Gastroesophageal sphincter (tissue), 4 donors: ENCODE measurements around the gene MARF1. TPM values are rescaled to one million over a fixed set of nuclear protein-coding genes. Genes with fewer than 3 reads are reported as not detected.
A peak's percentile ranks its signal among the peaks of the same experiment; 100 is the strongest.

Experiments
- ATAC-seq: fragments of 150-250 bp; one replicate; pipeline ENCODE4 v1.9.1; 2016; ENCODE audit warnings: mild to moderate bottlenecking, moderate library complexity
- H3K27ac ChIP-seq, 4 donors: fragments of 200-600 bp; sonication (generic) in 3 of 4; 1 replicate in 3 of 4; 2 replicates in 1 of 4; pipeline ENCODE4 v1.5.1; 2016 to 2019
- H3K27me3 ChIP-seq: fragments of 200-600 bp; sonication (generic); one replicate; pipeline ENCODE4 v1.5.1; 2019
- H3K36me3 ChIP-seq, 2 donors: fragments of 200-600 bp; sonication (generic); one replicate each; pipeline ENCODE4 v1.5.1; 2019; ENCODE audit warnings: control low read depth in 1 of 2
- H3K4me1 ChIP-seq, 3 donors: fragments of 200-600 bp; sonication (generic); 1 replicate in 2 of 3; 2 replicates in 1 of 3; pipeline ENCODE4 v1.5.1; 2016 to 2019; ENCODE audit warnings: control low read depth in 2 of 3
- H3K4me3 ChIP-seq, 2 donors: fragments of 200-600 bp; sonication (generic); one replicate each; pipeline ENCODE4 v1.5.1; 2019; ENCODE audit warnings: mild to moderate bottlenecking in 1 of 2, moderate library complexity in 1 of 2
- H3K9me3 ChIP-seq, 3 donors: fragments of 200-600 bp; sonication (generic); one replicate each; pipeline ENCODE4 v1.5.1; 2017 to 2019; ENCODE audit warnings: control low read depth in 2 of 3
- EP300 ChIP-seq: sonication (generic); formaldehyde crosslinking; IDR thresholded peaks from one replicate; pipeline ENCODE4 v1.6.1; 2017; ENCODE audit warnings: antibody characterized with exemption, mild to moderate bottlenecking
- POLR2A ChIP-seq, 2 donors: fragments of 450-650 bp; IDR thresholded peaks; one replicate each; pipeline ENCODE4 v1.6.1; 2017; ENCODE audit warnings: antibody characterized with exemption in 2 of 2, mild to moderate bottlenecking in 2 of 2, moderate library complexity in 1 of 2
- POLR2AphosphoS5 ChIP-seq: sonication (generic); formaldehyde crosslinking; IDR thresholded peaks from one replicate; pipeline ENCODE4 v1.6.1; 2017; ENCODE audit warnings: antibody characterized with exemption
- WGBS, 2 donors: methylation state at CpG; one replicate each; pipeline ENCODE4 v1.1.5; 2018; ENCODE audit warnings: low coverage in 1 of 2; 5-methylcytosine and 5-hydroxymethylcytosine counted together
- total RNA-seq, 4 donors: library from RNA; depleted of rRNA; stranded (reverse); fragments of >200 nt; gene quantifications; one replicate each; pipeline ENCODE4 v1.1.0, GENCODE V29; 2016
- TF ChIP-seq, protein P1 (sequence below), 4 experiments: fragments of 200-600 bp in 2 of 4; fragments of 450-650 bp in 2 of 4; sonication (generic) in 1 of 4; IDR thresholded peaks; one replicate each; pipeline ENCODE4 v1.5.1; 2017 to 2019; ENCODE audit warnings: antibody characterized with exemption in 4 of 4, mild to moderate bottlenecking in 2 of 4, moderate library complexity in 2 of 4

MARF1 gene
- total RNA-seq, 4 donors from 2014 or later = 38.2 to 67.7 (median 53.3) TPM

DNA sequence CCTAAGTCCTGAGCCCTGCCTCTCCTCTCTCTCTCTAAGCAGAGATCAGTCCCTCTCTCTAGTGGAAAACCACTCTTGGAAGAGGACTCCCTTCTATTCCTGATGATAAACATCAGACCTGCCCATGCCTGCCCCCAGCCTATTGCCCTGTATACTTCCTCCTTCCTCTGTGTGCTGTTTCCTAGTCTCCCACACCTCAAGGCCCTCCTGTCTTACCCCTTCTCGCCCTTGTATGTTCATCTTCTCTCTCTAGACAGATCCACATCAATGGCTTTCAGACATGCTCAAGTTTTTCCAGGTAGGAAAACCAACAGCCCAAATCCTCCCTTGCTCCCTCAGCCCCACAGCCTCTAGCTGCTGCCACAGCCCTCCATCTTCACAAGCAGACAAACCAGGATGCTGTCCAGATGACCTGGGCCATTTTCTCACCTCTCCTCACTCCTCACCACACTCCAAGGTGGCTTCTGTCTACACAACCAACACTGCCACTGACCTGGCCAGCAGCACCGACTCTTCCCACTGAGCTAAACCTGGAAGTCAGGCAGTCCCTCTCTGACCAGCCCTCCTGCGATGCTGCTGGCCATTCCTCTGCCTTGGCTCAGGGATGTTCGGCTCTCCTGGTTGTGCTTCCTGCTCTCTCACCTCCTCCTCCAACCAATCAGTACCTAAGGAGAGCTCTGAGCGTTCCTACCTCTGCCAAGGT lies 36.3 kb downstream of the MARF1 start:
- Histone ChIP-seq H3K27me3 (no peaks in the 10 kb centered on the region), H3K4me3 (no peak overlapping the region), H3K4me1 (peaks cover 0 to 10% (median 0%) of the 10 kb centered on the region in 3 donors), H3K9me3 (no peaks in the 10 kb centered on the region), H3K36me3 (peaks cover 0 to 99% of the 10 kb centered on the region in 2 donors), H3K27ac (peak overlapping the region in 2 of 4 donors; percentile 46 to 51)
- no peak for ATAC-seq
- TF ChIP-seq, protein P1, sequence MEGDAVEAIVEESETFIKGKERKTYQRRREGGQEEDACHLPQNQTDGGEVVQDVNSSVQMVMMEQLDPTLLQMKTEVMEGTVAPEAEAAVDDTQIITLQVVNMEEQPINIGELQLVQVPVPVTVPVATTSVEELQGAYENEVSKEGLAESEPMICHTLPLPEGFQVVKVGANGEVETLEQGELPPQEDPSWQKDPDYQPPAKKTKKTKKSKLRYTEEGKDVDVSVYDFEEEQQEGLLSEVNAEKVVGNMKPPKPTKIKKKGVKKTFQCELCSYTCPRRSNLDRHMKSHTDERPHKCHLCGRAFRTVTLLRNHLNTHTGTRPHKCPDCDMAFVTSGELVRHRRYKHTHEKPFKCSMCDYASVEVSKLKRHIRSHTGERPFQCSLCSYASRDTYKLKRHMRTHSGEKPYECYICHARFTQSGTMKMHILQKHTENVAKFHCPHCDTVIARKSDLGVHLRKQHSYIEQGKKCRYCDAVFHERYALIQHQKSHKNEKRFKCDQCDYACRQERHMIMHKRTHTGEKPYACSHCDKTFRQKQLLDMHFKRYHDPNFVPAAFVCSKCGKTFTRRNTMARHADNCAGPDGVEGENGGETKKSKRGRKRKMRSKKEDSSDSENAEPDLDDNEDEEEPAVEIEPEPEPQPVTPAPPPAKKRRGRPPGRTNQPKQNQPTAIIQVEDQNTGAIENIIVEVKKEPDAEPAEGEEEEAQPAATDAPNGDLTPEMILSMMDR (IDR thresholded peaks at IDR 0.05) = no peak
- TF ChIP-seq POLR2A (IDR thresholded peaks at IDR 0.05) (no peak), EP300 (no peak), POLR2AphosphoS5 (no peak)
- WGBS, 2 donors = 100% methylated on average over 1 of the region's 5 CpGs

DNA sequence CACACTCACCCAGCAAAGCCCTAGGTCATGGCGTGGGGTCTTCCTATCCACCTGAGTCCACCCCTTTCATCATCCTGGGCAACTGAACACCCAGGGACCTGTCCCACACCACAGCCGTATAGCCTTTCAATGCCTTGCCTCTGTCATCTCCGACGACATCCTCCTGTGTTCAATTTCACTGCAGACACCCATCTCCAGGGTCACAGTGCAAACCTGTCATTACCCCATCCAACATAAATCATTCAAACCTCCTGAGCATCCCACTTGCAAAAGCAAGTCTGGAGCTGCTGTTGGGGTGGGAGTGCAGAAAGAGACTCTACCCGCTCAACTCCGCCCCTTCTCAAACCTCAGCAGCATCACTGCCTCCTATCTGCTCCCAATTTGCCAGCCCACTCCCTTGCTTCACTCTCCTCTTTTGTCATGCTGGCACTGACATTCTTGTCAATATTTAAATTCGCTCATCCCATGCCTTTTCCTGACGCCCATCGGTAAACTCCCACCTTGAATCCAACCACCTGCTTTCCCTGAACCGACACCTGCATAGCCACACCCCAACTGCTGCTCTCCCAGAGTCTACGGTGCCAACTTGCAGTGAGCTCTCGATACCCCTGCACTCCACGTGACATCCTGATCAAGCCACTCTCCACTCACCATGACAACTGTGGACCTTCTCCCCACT lies 37.0 kb downstream of the MARF1 start:
- no peak for ATAC-seq
- TF ChIP-seq POLR2A (IDR thresholded peaks at IDR 0.05) (no peak), POLR2AphosphoS5 (no peak), EP300 (no peak)
- TF ChIP-seq, protein P1 (IDR thresholded peaks at IDR 0.05) = no peak
- H3K4me3 ChIP-seq = no peak overlapping the region
- H3K27me3 ChIP-seq = no peaks in the 10 kb centered on the region
- no peaks in the 10 kb centered on the region for H3K9me3 ChIP-seq
- peaks cover 0 to 10% (median 0%) of the 10 kb centered on the region in 3 donors for H3K4me1 ChIP-seq
- WGBS, 2 donors = 88 to 92% methylated on average over 10 to 12 of the region's 13 CpGs
- no peak overlapping the region for H3K27ac ChIP-seq
- peaks cover 0 to 99% of the 10 kb centered on the region in 2 donors for H3K36me3 ChIP-seq

DNA sequence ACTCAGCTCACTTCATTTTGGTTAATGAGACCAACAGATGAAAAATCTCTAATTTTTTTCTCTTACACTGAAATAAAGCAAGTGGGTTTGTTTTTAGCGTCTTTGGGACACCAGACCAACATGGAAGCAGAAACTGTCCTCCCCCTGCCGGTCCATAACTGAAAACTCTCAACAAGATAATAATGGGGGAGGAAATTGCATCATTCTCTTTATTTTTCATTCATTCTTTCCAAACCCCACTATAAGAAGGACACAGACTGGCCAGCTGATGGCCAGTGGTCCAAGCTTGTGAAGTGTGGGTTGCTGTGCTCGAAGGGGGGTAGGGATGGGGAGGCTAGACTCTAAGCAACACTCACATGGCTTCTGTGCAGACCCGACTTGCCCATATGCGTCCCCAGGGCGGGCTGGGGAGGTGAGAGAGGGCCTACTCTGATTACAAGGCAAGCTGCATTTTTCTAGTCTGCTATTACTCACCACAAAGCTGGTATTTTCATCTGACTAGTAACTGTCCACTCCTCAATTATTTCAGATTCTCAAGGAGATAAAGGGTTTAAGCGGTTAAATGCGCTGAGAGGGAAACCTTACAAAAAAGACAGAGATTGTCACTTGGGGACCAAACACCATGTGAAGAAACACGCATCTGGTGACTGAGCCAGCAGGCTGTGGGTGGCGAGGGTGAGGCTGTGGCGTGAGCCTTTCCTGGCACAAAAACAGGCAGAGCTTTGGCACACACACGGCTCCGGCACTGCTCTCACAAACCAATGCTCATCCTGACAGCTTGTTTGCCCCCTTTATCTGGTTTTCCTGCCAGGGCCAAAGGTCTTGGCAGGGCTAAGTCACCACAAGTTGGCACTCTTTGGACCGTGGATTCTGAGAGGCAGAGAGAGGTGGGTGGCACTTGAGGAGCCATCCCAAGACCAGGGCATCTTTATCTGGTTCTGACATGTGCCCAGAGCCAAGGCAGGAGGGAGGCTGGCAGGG lies 38.2 kb downstream of the MARF1 start:
- H3K27ac ChIP-seq = no peak overlapping the region
- 82 to 86% methylated on average over 9 to 10 of the region's 14 CpGs for WGBS, 2 donors

DNA sequence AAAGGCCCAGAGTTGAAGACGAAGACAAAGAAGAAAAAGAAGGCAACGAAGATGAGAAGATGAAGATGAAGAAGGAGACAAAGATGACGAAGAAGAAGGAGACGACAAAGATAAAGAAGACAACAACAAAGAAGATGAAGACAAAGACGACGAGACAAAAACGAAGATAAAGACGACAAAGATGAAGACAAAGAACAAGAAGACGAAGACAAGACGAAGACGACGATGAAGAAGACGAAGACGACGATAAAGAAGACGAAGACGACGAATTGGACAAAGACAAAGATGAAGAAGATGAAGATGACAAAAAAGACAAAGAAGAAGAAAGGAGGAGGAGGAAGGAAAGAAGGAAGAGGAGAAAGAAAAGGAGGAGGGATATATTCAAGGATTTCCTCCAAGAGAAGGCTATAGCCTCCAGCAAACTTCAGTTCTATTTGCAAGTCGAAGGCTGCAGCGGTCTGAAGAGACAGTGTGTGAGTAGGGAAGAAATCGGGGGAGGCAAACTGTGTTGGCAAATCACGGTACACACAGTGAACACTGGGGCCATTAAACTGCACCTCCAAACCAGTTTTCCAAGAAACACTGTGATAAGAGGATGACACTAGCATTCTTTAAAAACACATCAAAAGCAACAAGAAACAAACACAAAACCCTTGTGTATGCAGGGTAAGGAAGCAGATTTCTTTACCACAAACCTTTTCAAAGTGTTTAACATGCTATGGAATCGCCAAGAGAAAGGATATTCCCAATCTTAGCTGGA lies 40.5 kb downstream of the MARF1 start:
- Histone ChIP-seq H3K36me3 (peaks cover 0 to 100% of the 10 kb centered on the region in 2 donors), H3K9me3 (no peaks in the 10 kb centered on the region), H3K27ac (no peak overlapping the region), H3K4me3 (no peak overlapping the region), H3K4me1 (peaks cover 0 to 3% (median 0%) of the 10 kb centered on the region in 3 donors), H3K27me3 (no peaks in the 10 kb centered on the region)
- ATAC-seq = no peak
- TF ChIP-seq EP300 (no peak), POLR2AphosphoS5 (no peak), POLR2A (IDR thresholded peaks at IDR 0.05) (no peak)
- TF ChIP-seq, protein P1 (IDR thresholded peaks at IDR 0.05) = no peak
- WGBS, 2 donors = 90 to 91% methylated on average over 13 to 23 of the region's 23 CpGs

More for the DNA sequence above, 38.2 kb downstream of the MARF1 start:
- no peak for ATAC-seq
- Histone ChIP-seq H3K9me3 (no peaks in the 10 kb centered on the region), H3K27me3 (no peaks in the 10 kb centered on the region), H3K4me3 (no peak overlapping the region), H3K36me3 (peaks cover 0 to 99% of the 10 kb centered on the region in 2 donors), H3K4me1 (peaks cover 0 to 10% (median 0%) of the 10 kb centered on the region in 3 donors)
- TF ChIP-seq POLR2AphosphoS5 = no peak
- TF ChIP-seq EP300 = no peak
- TF ChIP-seq, protein P1 (IDR thresholded peaks at IDR 0.05) = no peak
- TF ChIP-seq POLR2A (IDR thresholded peaks at IDR 0.05) = no peak
